Activated T-helper 9 cell treated with anti-CD3 and anti-CD28 coated beads, Interleukin-2, amount 50 U/mL, for 16 hours (primary cell): ENCODE data around the gene SECTM1.

ENCODE experiments used
- DNase-seq: peaks from one replicate; pipeline ENCODE4 v3.0.0-alpha.2; 2020; ENCODE audit warnings: low read depth

Gene SECTM1

GRCh38 chr17:82328141-82328993 lies 5.2 kb downstream of the SECTM1 start:
- no peak for DNase-seq

- no peak for DNase-seq
Measured at GRCh38 chr17:82327757-82328140, 5.8 kb downstream of the SECTM1 start.

DNA sequence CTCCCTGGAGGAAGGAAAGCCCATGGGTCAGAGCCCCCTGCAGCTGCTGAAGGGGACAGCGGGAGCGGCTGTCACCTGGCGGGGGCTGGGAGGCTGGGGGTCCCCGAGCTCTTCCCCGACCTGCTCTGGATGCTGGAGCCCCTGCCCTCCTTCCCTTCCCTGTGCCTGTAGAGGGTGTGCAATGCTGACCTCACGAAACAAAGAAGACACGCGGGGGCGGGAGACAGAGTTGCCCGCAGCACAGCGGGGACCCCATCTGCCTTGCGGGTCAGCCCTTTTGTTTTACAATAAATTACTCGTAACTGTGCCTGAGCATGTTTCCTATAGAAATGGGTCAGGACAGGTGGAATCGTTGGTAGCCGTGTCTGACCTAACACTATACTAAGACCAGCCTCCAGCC lies 6.3 kb downstream of the SECTM1 start:
- DNase-seq, result no peak

DNA sequence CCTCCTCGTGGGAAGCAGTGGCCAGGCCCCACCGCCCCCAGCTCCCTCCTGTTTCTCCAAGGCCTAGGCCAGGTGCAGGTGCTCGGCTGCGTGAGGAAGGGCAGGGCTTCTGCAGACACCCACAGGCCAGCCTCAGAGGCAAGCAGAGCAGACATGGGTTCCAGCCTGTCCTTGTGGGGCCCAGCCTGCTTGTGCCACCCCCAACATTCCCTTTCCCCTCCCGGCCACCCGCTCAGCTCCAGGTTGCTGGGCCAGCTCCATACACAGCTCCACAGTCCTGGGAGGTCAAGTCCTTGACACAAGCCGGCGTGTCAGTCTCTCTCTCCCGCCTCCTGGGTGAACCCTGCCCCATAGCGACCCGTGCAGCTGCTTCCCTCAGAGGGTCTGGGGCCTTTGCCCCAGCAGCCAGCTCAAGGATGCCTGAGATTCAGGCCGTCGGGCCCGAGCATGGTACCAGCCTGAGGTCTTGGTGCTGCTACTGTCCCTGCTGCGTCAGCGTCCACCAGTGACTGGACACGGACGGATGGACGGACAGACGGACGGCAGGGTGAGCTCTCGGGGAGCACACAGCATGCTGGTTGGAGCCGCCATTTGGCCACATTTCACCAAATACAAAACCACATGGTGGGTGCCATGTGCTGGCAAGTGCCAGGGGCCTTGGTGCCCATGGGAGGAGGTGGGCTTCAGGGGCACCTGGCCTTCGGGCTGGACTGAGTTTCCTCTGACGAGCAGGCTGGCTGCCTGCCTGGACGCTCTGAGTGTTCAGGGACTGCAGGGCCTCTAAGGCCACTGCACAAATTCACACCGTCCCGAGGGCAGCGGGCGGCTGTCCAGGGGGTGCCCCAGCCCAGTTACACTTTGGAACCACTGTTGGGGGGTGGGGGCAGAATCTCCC lies 8.0 kb downstream of the SECTM1 start:
- no peak for DNase-seq

GRCh38 chr17:82324566-82325285 lies 8.8 kb downstream of the SECTM1 start:
- no peak for DNase-seq

- DNase-seq, result no peak
Measured at GRCh38 chr17:82323514-82324234, 9.9 kb downstream of the SECTM1 start.

- no peak for DNase-seq
Measured at GRCh38 chr17:82322526-82323453, 10.8 kb downstream of the SECTM1 start.

DNA sequence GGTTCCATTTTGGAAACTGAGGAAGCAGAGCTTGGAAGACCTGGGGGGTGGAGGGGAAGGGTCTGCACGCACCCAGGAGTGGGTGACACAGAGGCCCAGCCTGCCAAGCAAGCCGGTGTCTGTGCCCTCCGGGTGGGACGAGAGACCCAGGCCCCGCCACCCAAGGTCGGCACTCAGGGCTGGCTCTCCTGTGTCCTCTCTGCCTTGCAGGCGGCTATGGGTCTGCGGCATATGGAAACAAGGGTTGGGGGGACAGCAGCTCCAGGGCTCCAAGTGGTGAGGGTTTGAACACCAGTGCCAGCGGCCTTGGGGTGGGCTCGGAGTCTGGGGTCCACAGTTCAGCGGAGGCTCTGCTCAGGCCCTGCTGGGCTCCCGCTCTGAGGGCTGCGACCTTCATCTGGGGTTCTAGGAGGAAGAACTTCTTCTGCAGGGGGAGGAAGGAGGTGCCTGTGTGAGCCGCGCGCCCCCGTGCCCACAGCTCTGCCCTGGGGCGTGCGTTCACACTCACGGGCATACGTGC lies 11.6 kb downstream of the SECTM1 start:
- no peak for DNase-seq

GRCh38 chr17:82320956-82321927 lies 12.3 kb downstream of the SECTM1 start:
- DNase-seq, result peak; percentile 75

DNA sequence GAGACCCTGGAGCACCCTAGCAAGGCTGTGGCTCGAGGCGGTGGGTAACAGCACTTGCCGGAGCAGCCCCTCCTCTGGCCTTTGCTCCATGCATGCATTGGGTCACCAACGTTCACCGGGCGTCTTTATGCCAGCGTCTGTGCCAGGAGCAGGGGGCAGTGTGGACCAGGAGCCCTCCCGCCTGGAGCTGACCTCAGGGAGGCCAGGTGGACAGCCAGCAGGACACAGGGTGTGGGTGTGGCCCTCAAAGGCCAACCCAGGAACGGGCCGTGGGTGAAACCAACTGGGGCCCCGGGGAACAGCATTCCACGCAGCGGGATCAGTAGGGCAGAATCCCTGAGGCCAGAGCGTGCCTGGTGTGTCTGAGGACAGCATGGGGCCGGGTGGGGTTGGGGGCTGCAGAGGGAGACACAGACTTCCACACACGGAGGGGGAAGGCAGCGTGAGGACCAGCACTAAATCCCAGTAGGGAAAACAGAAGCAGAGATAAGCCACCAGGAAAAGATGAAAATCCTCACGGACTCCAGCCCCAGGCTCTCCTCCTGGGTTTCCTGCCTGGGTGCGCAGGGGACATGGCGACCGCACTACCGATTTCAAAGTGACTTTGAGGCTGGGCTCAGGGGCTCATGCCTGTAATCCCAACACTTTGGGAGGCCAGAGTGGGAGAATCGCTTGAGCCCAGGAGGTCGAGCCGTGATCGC lies 13.3 kb downstream of the SECTM1 start:
- no peak for DNase-seq

DNA sequence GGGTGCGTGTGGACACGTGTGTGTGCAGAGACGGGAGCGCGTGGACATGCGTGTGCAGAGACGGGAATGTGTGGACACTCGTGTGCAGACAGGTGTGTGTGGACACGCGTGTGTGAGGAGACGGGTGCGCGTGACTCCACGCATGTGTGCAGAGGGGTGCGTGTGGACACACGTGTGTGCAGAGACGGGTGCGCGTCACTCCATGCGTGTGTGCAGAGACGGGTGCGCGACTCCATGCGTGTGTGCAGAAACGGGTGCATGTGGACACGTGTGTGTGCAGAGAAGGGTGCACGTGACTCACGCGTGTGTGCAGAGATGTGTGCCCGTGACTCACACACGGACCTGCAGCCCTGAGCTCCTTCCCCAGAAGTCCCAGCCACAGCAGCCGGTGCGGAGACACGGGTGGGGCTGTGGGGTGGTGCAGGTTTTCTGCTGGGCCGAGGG lies 13.9 kb downstream of the SECTM1 start:
- DNase-seq, result no peak

DNA sequence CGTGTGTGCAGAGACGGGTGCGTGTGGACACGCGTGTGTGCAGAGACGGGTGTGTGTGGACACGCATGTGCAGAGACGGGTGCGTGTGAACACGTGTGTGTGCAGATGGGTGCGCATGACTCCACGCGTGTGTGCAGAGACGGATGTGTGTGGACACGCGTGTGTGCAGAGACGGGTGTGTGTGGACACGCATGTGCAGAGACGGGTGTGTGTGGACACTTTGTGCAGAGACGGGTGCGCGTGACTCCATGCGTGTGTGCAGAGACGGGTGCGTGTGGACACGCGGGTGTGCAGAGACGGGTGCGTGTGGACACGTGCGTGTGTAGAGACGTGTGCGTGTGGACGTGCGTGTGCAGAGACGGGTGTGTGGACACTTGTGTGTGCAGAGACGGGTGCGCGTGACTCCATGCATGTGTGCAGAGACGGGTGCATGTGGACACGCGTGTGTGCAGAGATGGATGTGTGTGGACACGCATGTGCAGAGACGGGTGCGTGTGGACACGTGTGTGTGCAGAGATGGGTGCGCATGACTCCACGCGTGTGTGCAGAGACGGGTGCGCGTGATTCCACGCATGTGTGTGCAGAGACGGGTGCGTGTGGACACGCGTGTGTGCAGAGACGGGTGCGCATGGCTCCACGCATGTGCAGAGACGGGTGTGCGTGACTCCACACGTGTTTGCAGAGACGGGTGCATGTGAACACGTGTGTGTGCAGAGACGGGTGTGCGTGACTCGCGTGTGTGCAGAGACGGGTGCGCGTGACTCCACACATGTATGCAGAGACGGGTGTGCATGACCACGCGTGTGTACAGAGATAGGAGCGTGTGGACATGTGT lies 14.6 kb downstream of the SECTM1 start:
- no peak for DNase-seq

- DNase-seq, result no peak
Measured at GRCh38 chr17:82318169-82318498, 15.4 kb downstream of the SECTM1 start.

- DNase-seq, result peak; percentile 46
Measured at GRCh38 chr17:82317394-82318168, 16.0 kb downstream of the SECTM1 start, which contains the start of gene CD7. Gene CD7 (minus strand): TSS chr17:82317608. CDS start chr17:82317495, 113 bp downstream.

- DNase-seq, result no peak
Measured at GRCh38 chr17:82316651-82317393, 16.7 kb downstream of the SECTM1 start.
